K562 (cell line): ENCODE data around the gene PFDN2. TPM values are rescaled to one million over a fixed set of nuclear protein-coding genes. Genes with fewer than 3 reads are reported as not detected.
A peak's percentile ranks its signal among the peaks of the same experiment; 100 is the strongest.

Experiments used
- ATAC-seq: fragments of 200-7000 bp; cut with Tn5 transposase; 3 replicates; pipeline ENCODE4 v1.9.1; 2020; ENCODE audit warnings: moderate library complexity
- BruUV-seq: library from RNA; stranded (reverse); fragments of 400-500 nt; replicated peaks from 2 replicates; lab custom pipeline; 2021; lab: Mats Ljungman, UMichigan
- CTCF ChIA-PET: fragments of 300-600 bp; formaldehyde crosslinking; extraction: SDS; loops from one replicate; lab custom pipeline; 2021; ENCODE audit warnings: low intra/inter-chr PET ratio; lab: Yijun Ruan, JAX
- POLR2A ChIA-PET: fragments of 300-600, 350-650 bp; sonication (Branson Sonifier 250); formaldehyde crosslinking; extraction: SDS; loops from one replicate; lab custom pipeline; 2021; ENCODE audit warnings: antibody characterized with exemption, inconsistent platforms; lab: Yijun Ruan, JAX
- DNase-seq, 4 experiments: peaks; one replicate each; pipeline versions ENCODE4 v3.0.0 to v3.0.0-alpha.2; 2011 to 2018; ENCODE audit warnings: low spot score in 3 of 4, mixed read lengths in 3 of 4; ENCODE audit errors: extremely low read depth in 1 of 4
- FAIRE-seq: peaks from 2 replicates; lab custom pipeline; 2011; peaks lifted over from hg19 to GRCh38; lab: Jason Lieb, UNC
- H2AFZ ChIP-seq: 2 replicates; pipeline ENCODE4 v1.6.0; 2011; ENCODE audit warnings: low read depth, low read length, control low read depth, inconsistent platforms
- H3K27ac ChIP-seq: fragments of 200-600 bp; 3 replicates; pipeline ENCODE4 v1.8.0; 2011; ENCODE audit warnings: low read depth, mild to moderate bottlenecking, control low read depth, inconsistent platforms, low read length, moderate library complexity, mixed read lengths; ENCODE audit errors: extremely low read depth
- H3K27me3 ChIP-seq, 2 experiments: fragments of 300-600 bp in 1 of 2; 2 replicates in 1 of 2; 3 replicates in 1 of 2; pipeline versions ENCODE4 v1.6.0 to v1.8.0; 2011; ENCODE audit warnings: inconsistent platforms in 2 of 2, low read length in 2 of 2, mild to moderate bottlenecking in 1 of 2, mixed read lengths in 1 of 2, moderate library complexity in 1 of 2; ENCODE audit not compliant: control insufficient read depth in 2 of 2, insufficient read depth in 2 of 2
- H3K36me3 ChIP-seq: fragments of 300-600 bp; 3 replicates; pipeline ENCODE4 v1.8.0; 2011; ENCODE audit warnings: mild to moderate bottlenecking, low read length, inconsistent platforms; ENCODE audit not compliant: control insufficient read depth, insufficient read depth
- H3K4me1 ChIP-seq, 2 experiments: fragments of 200-600 bp in 1 of 2; replicated peaks in 1 of 2; 2 replicates in 1 of 2; 3 replicates in 1 of 2; pipeline versions ENCODE4 v1.5.1 to v1.8.0; 2011; ENCODE audit warnings: inconsistent platforms in 2 of 2, low read length in 2 of 2, mild to moderate bottlenecking in 1 of 2, mixed read lengths in 1 of 2, moderate library complexity in 1 of 2; ENCODE audit not compliant: control insufficient read depth in 2 of 2, insufficient read depth in 2 of 2
- H3K4me2 ChIP-seq: 2 replicates; pipeline ENCODE4 v1.6.1; 2011; ENCODE audit warnings: low read length, control low read depth, inconsistent platforms, mixed read lengths; ENCODE audit not compliant: insufficient read depth
- H3K4me3 ChIP-seq: fragments of 200-600 bp; sonication (generic), shearing (Covaris generic); 2 replicates; pipeline ENCODE4 v1.5.1; 2016; ENCODE audit warnings: control low read depth, inconsistent platforms
- H3K79me2 ChIP-seq: fragments of 200-600 bp; 3 replicates; pipeline ENCODE4 v1.8.0; 2011; ENCODE audit warnings: low read length, inconsistent platforms; ENCODE audit not compliant: control insufficient read depth, insufficient read depth
- H3K9ac ChIP-seq, 2 experiments: 2 replicates each; pipeline versions ENCODE4 v1.6.0 to v1.6.1; 2011; ENCODE audit warnings: low read depth in 2 of 2, low read length in 2 of 2, control low read depth in 1 of 2, inconsistent platforms in 1 of 2, mild to moderate bottlenecking in 1 of 2, mixed read lengths in 1 of 2; ENCODE audit not compliant: insufficient read depth in 1 of 2
- H3K9me1 ChIP-seq: one replicate; pipeline ENCODE4 v1.6.0; 2011; ENCODE audit warnings: inconsistent platforms, mild to moderate bottlenecking, low read length, moderate library complexity; ENCODE audit not compliant: control insufficient read depth, insufficient read depth
- H3K9me3 ChIP-seq: replicated peaks from 2 replicates; pipeline ENCODE4 v1.5.1; 2011; ENCODE audit warnings: low read depth, low read length, inconsistent platforms; ENCODE audit not compliant: control insufficient read depth, insufficient read depth
- H4K20me1 ChIP-seq: replicated peaks from 2 replicates; pipeline ENCODE4 v1.6.1; 2011; ENCODE audit warnings: low read length, inconsistent platforms, mixed read lengths; ENCODE audit not compliant: control insufficient read depth, insufficient read depth
- ATF4 ChIP-seq: fragments of 450-650 bp; formaldehyde crosslinking; IDR thresholded peaks from 2 replicates; pipeline ENCODE4 v1.4.0; 2022; ENCODE audit warnings: mild to moderate bottlenecking, moderate library complexity
- CXXC5 ChIP-seq: fragments of 250-450 bp; sonication (Bioruptor Pico); IDR thresholded peaks from 2 replicates; pipeline ENCODE4 v1.8.0; 2022; ENCODE audit warnings: inconsistent platforms, mild to moderate bottlenecking, moderate library complexity
- E2F4 ChIP-seq: sonication (generic); formaldehyde crosslinking; IDR thresholded peaks from 2 replicates; pipeline ENCODE4 v1.8.0; 2022; ENCODE audit warnings: mild to moderate bottlenecking, low read depth, missing genetic modification reagents
- GTF2F1 ChIP-seq: IDR thresholded peaks from 2 replicates; pipeline ENCODE4 v1.6.1; 2011; ENCODE audit warnings: low read depth, low read length, improper control_type of control experiment
- HCFC1 ChIP-seq: IDR thresholded peaks from 2 replicates; pipeline ENCODE4 v1.6.1; 2012; ENCODE audit warnings: low read depth, low read length, improper control_type of control experiment
- HMGN3 ChIP-seq: IDR thresholded peaks from 2 replicates; pipeline ENCODE4 v1.6.1; 2011; ENCODE audit warnings: borderline replicate concordance, low read depth, mild to moderate bottlenecking, mixed read lengths, low read length; ENCODE audit not compliant: insufficient read length; ENCODE audit errors: extremely low read depth
- HNRNPH1 ChIP-seq: fragments of 200-400 bp; formaldehyde crosslinking; optimal IDR thresholded peaks from 2 replicates; pipeline ENCODE3; 2017; ENCODE audit warnings: low read depth, mild to moderate bottlenecking, low read length, moderate library complexity
- JUND ChIP-seq, 2 experiments: IDR thresholded peaks; 2 replicates in 1 of 2; 3 replicates in 1 of 2; pipeline ENCODE4 v1.6.1; 2011; ENCODE audit warnings: borderline replicate concordance in 2 of 2, low read depth in 2 of 2, low read length in 2 of 2, improper control_type of control experiment in 1 of 2, missing biosample characterization in 1 of 2, missing genetic modification characterization in 1 of 2, missing genetic modification reagents in 1 of 2
- NCOR1 ChIP-seq: fragments of 450-650 bp; IDR thresholded peaks from 2 replicates; pipeline ENCODE4 v1.6.1; 2016; ENCODE audit warnings: mild to moderate bottlenecking, moderate library complexity
- POLR2AphosphoS2 ChIP-seq: IDR thresholded peaks from 2 replicates; pipeline ENCODE4 v1.6.1; 2012; ENCODE audit warnings: low read length, improper control_type of control experiment
- SPI1 ChIP-seq: IDR thresholded peaks from 2 replicates; pipeline ENCODE4 v1.6.1; 2011; ENCODE audit warnings: low read depth, low read length, control low read depth, borderline replicate concordance
- TCF7 ChIP-seq: sonication (generic); IDR thresholded peaks from 2 replicates; pipeline ENCODE4 v1.6.1; 2016; ENCODE audit warnings: antibody characterized with exemption, borderline replicate concordance
- ZC3H8 ChIP-seq: fragments of 450-650 bp; IDR thresholded peaks from 2 replicates; pipeline ENCODE4 v1.6.1; 2017
- ZNF133 ChIP-seq: fragments of 250-450 bp; sonication (Bioruptor Pico); IDR thresholded peaks from 2 replicates; pipeline ENCODE4 v1.4.0; 2020; ENCODE audit warnings: mild to moderate bottlenecking
- ZNF184 ChIP-seq: sonication (generic); formaldehyde crosslinking; IDR thresholded peaks from 2 replicates; pipeline ENCODE4 v1.5.0; 2020; ENCODE audit warnings: missing genetic modification reagents
- ZNF263 ChIP-seq: sonication (generic); formaldehyde crosslinking; IDR thresholded peaks from 2 replicates; pipeline ENCODE4 v1.8.0; 2022; ENCODE audit warnings: mild to moderate bottlenecking, missing genetic modification reagents, borderline replicate concordance
- ZNF589 ChIP-seq: fragments of 200-800 bp; sonication (Bioruptor generic); IDR thresholded peaks from 2 replicates; pipeline ENCODE4 v1.6.1; 2016; ENCODE audit warnings: low read depth, missing genetic modification characterization, missing compliant biosample characterization
- ZNF766 ChIP-seq: fragments of 200-800 bp; sonication (Bioruptor generic); conservative IDR thresholded peaks from 2 replicates; pipeline ENCODE4 v1.6.1; 2016; ENCODE audit warnings: missing genetic modification characterization, missing compliant biosample characterization
- ZNF778 ChIP-seq: fragments of 450-650 bp; formaldehyde crosslinking; IDR thresholded peaks from 2 replicates; pipeline ENCODE4 v1.4.0; 2020; ENCODE audit warnings: mild to moderate bottlenecking, moderate library complexity
- WGBS: fragments of 100-300 bp; shearing (Covaris generic); methylation state at CpG from one replicate; pipeline ENCODE4 v1.1.6; 2016; ENCODE audit warnings: low coverage, mixed read lengths; ENCODE audit not compliant: insufficient coverage; ENCODE audit errors: missing lambda C conversion rate; 5-methylcytosine and 5-hydroxymethylcytosine counted together
- in situ Hi-C: fragments of 300-500 bp; cut with MboI; formaldehyde crosslinking; loops from 4 replicates; pipeline ENCODE4 v1.15.0; 2018; ENCODE audit warnings: inconsistent platforms, mixed read lengths
- intact Hi-C: fragments of 100-400 bp; cut with micrococcal nuclease; formaldehyde crosslinking; loops from 2 replicates; pipeline ENCODE4 v1.14.2; 2022
- polyA plus RNA-seq, 8 experiments: library from polyadenylated mRNA; depleted of rRNA in 4 of 8; stranded (reverse) in 5 of 8; unstranded in 3 of 8; fragments of >200 nt; fragmentation: Nextera tagmentation in 2 of 8; fragmentation: Illumina TruSeq in 1 of 8; extraction: Ambion mirVana in 2 of 8; extraction: Trizol in 1 of 8; gene quantifications; 2 replicates each; pipeline versions ENCODE4 v1.2.1 to v1.2.3, GENCODE V29; 2011 to 2014; ENCODE audit warnings: inconsistent platforms in 1 of 8, missing spikeins in 1 of 8
- total RNA-seq, 7 experiments: library from RNA; depleted of rRNA in 6 of 7; stranded (reverse); fragments of >200 nt in 6 of 7; fragmentation: Illumina TruSeq in 2 of 7; extraction: Trizol in 2 of 7; gene quantifications; 2 replicates each; pipeline versions ENCODE4 v1.2.1 to v1.2.3, GENCODE V29; 2011 to 2021; ENCODE audit warnings: low replicate concordance in 1 of 7

Gene PFDN2
- total and polyA plus RNA-seq, 9 of the 15 experiments (the other 6 are each of a cell fraction or from before 2014, with no cell fraction given), result 50.2 to 361 (median 144) TPM

- H3K4me1 ChIP-seq, result peaks cover 54 to 70% of the 10 kb centered on the region in 2 experiments
- peak; percentile 91 to 99 (median 93) for DNase-seq
- ChIA-PET POLR2A (interaction anchor here (0.5 to 4.7 kb wide), 16 partner anchors 8 to 1403 kb away, joined by 3 to 33 read pairs (median 4); partner anchors contain the start of genes B4GALT3, DEDD, F11R and NDUFS2), CTCF (interaction anchor here (1.0 to 1.3 kb wide), 2 partner anchors 176 to 208 kb away, joined by 4 to 6 read pairs; no protein-coding TSS in a partner anchor)
- H3K4me2 ChIP-seq, result peak within 1 kb of the TSS; percentile 95
- no peaks in the 10 kb centered on the region for H3K9me1 ChIP-seq
- H2AFZ ChIP-seq, result peak within 1 kb of the TSS; percentile 73
- no peaks in the 10 kb centered on the region for H4K20me1 ChIP-seq
- H3K27me3 ChIP-seq, result no peaks in the 10 kb centered on the region
- TSS peak; percentile 79 for BruUV-seq
- WGBS, result 2% methylated on average over 46 of the region's 54 CpGs
- H3K27ac ChIP-seq, result peak within 1 kb of the TSS; percentile 83
- in situ Hi-C loops, result no loop called here
- peak within 1 kb of the TSS; percentile 55 for H3K4me3 ChIP-seq
- no peaks in the 10 kb centered on the region for H3K9me3 ChIP-seq
- H3K36me3 ChIP-seq, result peaks cover 70% of the 10 kb centered on the region
- H3K9ac ChIP-seq, result peak within 1 kb of the TSS; percentile 86 to 97
- peaks cover 57% of the 10 kb centered on the region for H3K79me2 ChIP-seq
- FAIRE-seq, result peak; percentile 99
- peak; percentile 93 for ATAC-seq
- intact Hi-C loops, result loop anchor here (1.0 to 5.0 kb wide), 3 partner anchors 11 to 47 kb away; partner anchors contain the start of genes B4GALT3, DEDD, NIT1 and PFDN2
- no peak for TF ChIP-seq E2F4 (CRISPR knock-in tag)
- peak; percentile 75 for TF ChIP-seq TCF7
- peak; percentile 100 for TF ChIP-seq CXXC5 (CRISPR knock-in tag)
- TF ChIP-seq ZNF778 (CRISPR knock-in tag), result no peak
- 0 out of 2 replicates have a peak, but pooled peaks have one; percentile 0 for TF ChIP-seq SPI1
- TF ChIP-seq GTF2F1, result peak; percentile 7; the same call in 1 of the 2 replicates
- no peak for TF ChIP-seq ZNF133 (CRISPR knock-in tag)
- TF ChIP-seq ZNF263 (CRISPR knock-in tag), result peak; percentile 87; the same call in 1 of the 2 replicates
- no peak for TF ChIP-seq ZNF184
- peak; percentile 100 for TF ChIP-seq HMGN3
- TF ChIP-seq HCFC1, result peak; percentile 53
- no peak for TF ChIP-seq ZC3H8
- no peak for TF ChIP-seq HNRNPH1
- peak; percentile 86 for TF ChIP-seq ZNF766 (CRISPR knock-in tag)
- peak; percentile 98 for TF ChIP-seq NCOR1
- peak; percentile 76; the same call in 1 of the 2 replicates for TF ChIP-seq JUND (IDR thresholded peaks at IDR 0.05; ENCODE audit: borderline replicate concordance, low read depth, low read length)
- TF ChIP-seq JUND (tag; IDR thresholded peaks at IDR 0.05; ENCODE audit: borderline replicate concordance, low read depth, low read length), result 0 out of 3 replicates have a peak, but pooled peaks have one; percentile 62
- TF ChIP-seq POLR2AphosphoS2, result peak; percentile 79; the same call in 1 of the 2 replicates
- 0 out of 2 replicates have a peak, but pooled peaks have one; percentile 5 for TF ChIP-seq ATF4 (CRISPR knock-in tag)
- peak; percentile 97 for TF ChIP-seq ZNF589 (CRISPR knock-in tag)
Measured at GRCh38 chr1:161165742-161166668, 48.2 kb upstream of the PFDN2 start, which contains the start of gene PPOX. Gene PPOX, plus strand, starts transcription at chr1:161166426. Its CDS starts 422 bp downstream, at chr1:161166848.
